GM23338 (cell line): ENCODE data around the gene FREM3. TPM values are rescaled to one million over a fixed set of nuclear protein-coding genes. Genes with fewer than 3 reads are reported as not detected.

Source experiments
- ATAC-seq: fragments of 200-7000 bp; cut with Tn5 transposase; 3 replicates; pipeline ENCODE4 v1.9.1; 2020
- DNase-seq: peaks from one replicate; pipeline ENCODE4 v3.0.0-alpha.2; 2015; ENCODE audit warnings: low spot score
- H2AFZ ChIP-seq: fragments of 200-600 bp; sonication (generic); 2 replicates; pipeline ENCODE4 v1.8.0; 2016; ENCODE audit warnings: antibody characterized with exemption, mild to moderate bottlenecking, moderate library complexity
- H3F3A ChIP-seq: fragments of 200-600 bp; sonication (generic); replicated peaks from 2 replicates; pipeline ENCODE4 v1.8.0; 2017; ENCODE audit warnings: antibody characterized with exemption, mixed run types, low read depth
- H3K27ac ChIP-seq: fragments of 200-600 bp; sonication (generic); 2 replicates; pipeline ENCODE4 v1.6.1; 2016; ENCODE audit warnings: low read depth
- H3K27me3 ChIP-seq: fragments of 200-600 bp; sonication (generic); 2 replicates; pipeline ENCODE4 v1.8.0; 2016; ENCODE audit warnings: mild to moderate bottlenecking, mixed run types, moderate library complexity; ENCODE audit not compliant: insufficient read depth
- H3K36me3 ChIP-seq: fragments of 200-600 bp; sonication (generic); 2 replicates; pipeline ENCODE4 v1.8.0; 2016; ENCODE audit warnings: mild to moderate bottlenecking; ENCODE audit not compliant: insufficient read depth
- H3K4me1 ChIP-seq: fragments of 200-600 bp; sonication (generic); 2 replicates; pipeline ENCODE4 v1.8.0; 2016; ENCODE audit warnings: mild to moderate bottlenecking, moderate library complexity; ENCODE audit not compliant: insufficient read depth
- H3K4me2 ChIP-seq: fragments of 200-600 bp; sonication (generic); 2 replicates; pipeline ENCODE4 v1.7.1; 2017; ENCODE audit warnings: mixed run types
- H3K4me3 ChIP-seq: fragments of 200-600 bp; sonication (generic); 2 replicates; pipeline ENCODE4 v1.6.1; 2016; ENCODE audit warnings: mixed run types
- H3K79me2 ChIP-seq: fragments of 200-600 bp; sonication (generic); replicated peaks from 2 replicates; pipeline ENCODE4 v1.8.0; 2017; ENCODE audit warnings: mild to moderate bottlenecking; ENCODE audit not compliant: insufficient read depth
- H3K9me2 ChIP-seq: fragments of 200-600 bp; sonication (generic); 2 replicates; pipeline ENCODE4 v1.8.0; 2017; ENCODE audit not compliant: insufficient read depth
- H4K20me1 ChIP-seq: fragments of 200-600 bp; sonication (generic); replicated peaks from 2 replicates; pipeline ENCODE4 v1.8.0; 2017; ENCODE audit warnings: mild to moderate bottlenecking; ENCODE audit not compliant: insufficient read depth
- H3K27ac Mint-ChIP-seq: 2 replicates; pipeline ENCODE4 v1.8.0; 2020; ENCODE audit warnings: inconsistent platforms, mild to moderate bottlenecking, moderate library complexity, mixed read lengths
- H3K27me3 Mint-ChIP-seq: 3 replicates; pipeline ENCODE4 v1.8.0; 2022; ENCODE audit warnings: low read depth, mild to moderate bottlenecking, moderate library complexity, mixed read lengths, inconsistent platforms; ENCODE audit not compliant: insufficient read depth, poor library complexity
- H3K36me3 Mint-ChIP-seq: 3 replicates; pipeline ENCODE4 v1.8.0; 2021; ENCODE audit warnings: low read depth, mild to moderate bottlenecking, inconsistent platforms, moderate library complexity, mixed read lengths
- H3K4me1 Mint-ChIP-seq: 3 replicates; pipeline ENCODE4 v1.8.0; 2020; ENCODE audit warnings: mild to moderate bottlenecking, inconsistent platforms, mixed read lengths
- H3K4me3 Mint-ChIP-seq: 3 replicates; pipeline ENCODE4 v1.8.0; 2021; ENCODE audit warnings: moderate library complexity, mild to moderate bottlenecking, inconsistent platforms, mixed read lengths
- H3K9me3 Mint-ChIP-seq: 3 replicates; pipeline ENCODE4 v1.8.0; 2020; ENCODE audit warnings: moderate library complexity, mild to moderate bottlenecking, inconsistent platforms, mixed read lengths
- CREB1 ChIP-seq: fragments of 250-450 bp; sonication (Bioruptor Pico); IDR thresholded peaks from 2 replicates; pipeline ENCODE4 v1.5.0; 2020; ENCODE audit warnings: low read depth, mild to moderate bottlenecking, moderate library complexity
- CTCF ChIP-seq, 2 experiments: fragments of 200-600 bp in 1 of 2; sonication (generic) in 1 of 2; conservative IDR thresholded peaks; 2 replicates each; pipeline versions ENCODE4 v1.5.1 to v1.6.1; 2016 to 2017; ENCODE audit warnings: antibody characterized with exemption in 2 of 2, low read depth in 2 of 2, mild to moderate bottlenecking in 2 of 2, moderate library complexity in 1 of 2
- ETS1 ChIP-seq: IDR thresholded peaks from 2 replicates; pipeline ENCODE4 v1.6.1; 2016; ENCODE audit warnings: antibody characterized with exemption
- EZH2phosphoT487 ChIP-seq: fragments of 200-600 bp; sonication (generic); IDR thresholded peaks from one replicate; pipeline ENCODE4 v1.8.1; 2018; ENCODE audit warnings: antibody characterized with exemption; ENCODE audit not compliant: unreplicated experiment
- NANOG ChIP-seq: IDR thresholded peaks from 2 replicates; pipeline ENCODE4 v1.6.1; 2016; ENCODE audit warnings: antibody characterized with exemption, borderline replicate concordance
- POLR2AphosphoS5 ChIP-seq: IDR thresholded peaks from 2 replicates; pipeline ENCODE4 v1.6.1; 2016; ENCODE audit warnings: antibody characterized with exemption, low read depth
- REST ChIP-seq: IDR thresholded peaks from one replicate; pipeline ENCODE4 v1.6.1; 2018; ENCODE audit warnings: antibody characterized with exemption; ENCODE audit not compliant: unreplicated experiment
- STAT1 ChIP-seq: IDR thresholded peaks from one replicate; pipeline ENCODE4 v1.6.1; 2016; ENCODE audit warnings: antibody characterized with exemption; ENCODE audit not compliant: unreplicated experiment
- ZNF114 ChIP-seq: fragments of 250-450 bp; sonication (Bioruptor Pico); IDR thresholded peaks from 2 replicates; pipeline ENCODE4 v1.5.0; 2020; ENCODE audit warnings: mild to moderate bottlenecking, moderate library complexity
- ZNF331 ChIP-seq: fragments of 250-450 bp; sonication (Bioruptor Pico); IDR thresholded peaks from 2 replicates; pipeline ENCODE4 v1.5.0; 2020; ENCODE audit warnings: low read depth, mild to moderate bottlenecking, moderate library complexity
- ZNF462 ChIP-seq: fragments of 250-450 bp; sonication (Bioruptor Pico); IDR thresholded peaks from 2 replicates; pipeline ENCODE4 v1.5.0; 2020; ENCODE audit warnings: mild to moderate bottlenecking, moderate library complexity
- polyA plus RNA-seq: library from polyadenylated mRNA; unstranded; fragments of >200 nt; fragmentation: Nextera tagmentation; extraction: Ambion mirVana; gene quantifications from 2 replicates; pipeline ENCODE4 v1.2.1, GENCODE V29; 2016
- total RNA-seq: library from RNA; depleted of rRNA; stranded (reverse); fragments of >200 nt; shearing (Covaris generic); gene quantifications from 2 replicates; pipeline ENCODE4 v1.2.3, GENCODE V29; 2014

FREM3 gene
- total and polyA plus RNA-seq, 2 experiments from 2014 or later = 0.03 to 0.07 TPM

- peaks cover 64% of the 10 kb centered on the region for H3K36me3 Mint-ChIP-seq
- Histone ChIP-seq H3K27me3 (no peaks in the 10 kb centered on the region), H3K9me2 (no peaks in the 10 kb centered on the region), H3K4me2 (no peak overlapping the region), H4K20me1 (peaks cover 9% of the 10 kb centered on the region), H3K79me2 (0 out of 2 replicates have a peak, but pooled peaks cover 6% of the 10 kb centered on the region), H3K36me3 (peaks cover 55% of the 10 kb centered on the region), H3K4me3 (no peak overlapping the region), H3F3A (no peaks in the 10 kb centered on the region), H3K27ac (no peak overlapping the region), H3K4me1 (no peaks in the 10 kb centered on the region), H2AFZ (no peak overlapping the region)
- H3K9me3 Mint-ChIP-seq = no peaks in the 10 kb centered on the region
- H3K4me3 Mint-ChIP-seq = no peak overlapping the region
- no peaks in the 10 kb centered on the region for H3K4me1 Mint-ChIP-seq
- H3K27me3 Mint-ChIP-seq = no peaks in the 10 kb centered on the region
- TF ChIP-seq REST (no peak), CTCF (conservative IDR thresholded peaks at IDR 0.05; ENCODE audit: low read depth in 2 of 2) (no peak), POLR2AphosphoS5 (no peak), ZNF462 (CRISPR knock-in tag) (no peak), NANOG (no peak), ZNF331 (CRISPR knock-in tag) (no peak), ETS1 (no peak), ZNF114 (no peak), CREB1 (CRISPR knock-in tag) (no peak), STAT1 (no peak), EZH2phosphoT487 (no peak)
- ATAC-seq (no peak), DNase-seq (no peak)
- no peak overlapping the region for H3K27ac Mint-ChIP-seq
These were observed 150.5 kb downstream of the FREM3 start for GRCh38 chr4:143549928-143550327.
